LNCaP clone FGC (cell line): Measurements from ENCODE around the gene TSPAN4.

Experiments used
- DNase-seq: peaks from one replicate; pipeline ENCODE4 v3.0.0-alpha.2; 2011; ENCODE audit warnings: low read depth
- H3K4me3 ChIP-seq: 2 replicates; pipeline ENCODE4 v1.5.1; 2011; ENCODE audit warnings: mild to moderate bottlenecking, low read depth, low read length, control low read depth
- CTCF ChIP-seq: IDR thresholded peaks from 2 replicates; pipeline ENCODE4 v1.5.1; 2012; ENCODE audit warnings: mild to moderate bottlenecking; ENCODE audit not compliant: control insufficient read depth, insufficient read depth; ENCODE audit errors: extremely low read depth

Gene TSPAN4

GRCh38 chr11:815675-816432 is 26.8 kb upstream of the TSPAN4 start:
- no peak for DNase-seq
- no peak overlapping the region for H3K4me3 ChIP-seq
- no peak for TF ChIP-seq CTCF

- no peak overlapping the region for H3K4me3 ChIP-seq
- TF ChIP-seq CTCF = no peak
- no peak for DNase-seq
These were observed 26.2 kb upstream of the TSPAN4 start for GRCh38 chr11:816433-816779.

- peak within 1 kb of the TSS; percentile 80 for H3K4me3 ChIP-seq
- TF ChIP-seq CTCF = no peak
- DNase-seq = no peak
These were observed 24.1 kb upstream of the TSPAN4 start, which contains the start of gene PNPLA2 for GRCh38 chr11:818396-819128. Gene PNPLA2 (plus strand): TSS chr11:818914. CDS start chr11:819719, 805 bp downstream.

- peak overlapping the region; percentile 80 for H3K4me3 ChIP-seq
- no peak for TF ChIP-seq CTCF
- DNase-seq = no peak
These were observed 23.3 kb upstream of the TSPAN4 start for GRCh38 chr11:819129-819931.

- peak overlapping the region; percentile 80 for H3K4me3 ChIP-seq
- peak; percentile 91 for DNase-seq
- TF ChIP-seq CTCF = no peak
These were observed 22.6 kb upstream of the TSPAN4 start for GRCh38 chr11:819943-820649.
